Measurements from ENCODE around the gene FBXL13. TPM values are rescaled to one million over a fixed set of nuclear protein-coding genes. Genes with fewer than 3 reads are reported as not detected.
"Not testable (repeated sequence)": the region's sequence is repeated elsewhere in the genome, so short reads cannot be mapped to it uniquely, and the experiment has no call there.

The FBXL13 gene
- polyA plus RNA-seq, 1 donor, result 4.3 TPM

- no peak for DNase-seq
Observed at GRCh38 chr7:103079836-103080235, 5.2 kb upstream of the FBXL13 start.

- not testable (repeated sequence) for DNase-seq
Observed at GRCh38 chr7:103078226-103078625, 3.6 kb upstream of the FBXL13 start.

- no peak for DNase-seq
Observed at GRCh38 chr7:103077318-103077717, 2.7 kb upstream of the FBXL13 start.

GRCh38 chr7:103076764-103077163, 2.2 kb upstream of the FBXL13 start:
- no peak for DNase-seq

GRCh38 chr7:103075337-103075918, 832 bp upstream of the FBXL13 start:
- DNase-seq, result peak; percentile 48

GRCh38 chr7:103073989-103074518, 542 bp downstream of the FBXL13 start:
- DNase-seq, result no peak

- DNase-seq, result no peak
Observed at GRCh38 chr7:103071000-103071399, 3.6 kb downstream of the FBXL13 start.

- DNase-seq, result no peak
Observed at GRCh38 chr7:103068414-103069403, 5.9 kb downstream of the FBXL13 start.

GRCh38 chr7:103065667-103066066, 8.9 kb downstream of the FBXL13 start:
- no peak for DNase-seq

GRCh38 chr7:103063895-103064294, 10.7 kb downstream of the FBXL13 start:
- DNase-seq, result no peak

GRCh38 chr7:103059471-103059870, 15.1 kb downstream of the FBXL13 start:
- no peak for DNase-seq

- DNase-seq, result no peak
Observed at GRCh38 chr7:103058122-103058521, 16.5 kb downstream of the FBXL13 start.

- DNase-seq, result not testable (repeated sequence)
Observed at GRCh38 chr7:103056006-103056405, 18.6 kb downstream of the FBXL13 start.

GRCh38 chr7:103051519-103051918, 23.1 kb downstream of the FBXL13 start:
- DNase-seq, result no peak

- DNase-seq, result no peak
Observed at GRCh38 chr7:103048833-103049232, 25.8 kb downstream of the FBXL13 start.

- DNase-seq, result not testable (repeated sequence)
Observed at GRCh38 chr7:103041815-103042214, 32.8 kb downstream of the FBXL13 start.

- not testable (repeated sequence) for DNase-seq
Observed at GRCh38 chr7:103037823-103038739, 36.5 kb downstream of the FBXL13 start.

GRCh38 chr7:103037476-103037822, 37.1 kb downstream of the FBXL13 start:
- no peak for DNase-seq

GRCh38 chr7:103034318-103034717, 40.3 kb downstream of the FBXL13 start:
- DNase-seq, result not testable (repeated sequence)

- no peak for DNase-seq
Observed at GRCh38 chr7:103031781-103032180, 42.8 kb downstream of the FBXL13 start.

- DNase-seq, result no peak
Observed at GRCh38 chr7:103031024-103031423, 43.6 kb downstream of the FBXL13 start.

- no peak for DNase-seq
Observed at GRCh38 chr7:103025341-103025740, 49.3 kb downstream of the FBXL13 start.
